Peyer's patch (tissue), 4 donors: ENCODE measurements around the gene TFF2. TPM values are rescaled to one million over a fixed set of nuclear protein-coding genes. Genes with fewer than 3 reads are reported as not detected.

ENCODE experiments used
- DNase-seq, 3 donors: peaks; one replicate each; pipeline ENCODE4 v3.0.0-alpha.2; 2017 to 2019
- H3K27ac ChIP-seq, 4 donors: fragments of 200-600 bp; sonication (generic); one replicate each; pipeline ENCODE4 v1.5.1; 2016 to 2019
- H3K27me3 ChIP-seq, 2 donors: fragments of 200-600 bp; sonication (generic); one replicate each; pipeline ENCODE4 v1.5.1; 2019
- H3K36me3 ChIP-seq, 3 donors: fragments of 200-600 bp; sonication (generic); one replicate each; pipeline ENCODE4 v1.5.1; 2016 to 2019
- H3K4me1 ChIP-seq, 4 donors: fragments of 200-600 bp; sonication (generic); one replicate each; pipeline ENCODE4 v1.5.1; 2016 to 2019
- H3K4me3 ChIP-seq, 4 donors: fragments of 200-600 bp; sonication (generic); 1 replicate in 3 of 4; 2 replicates in 1 of 4; pipeline ENCODE4 v1.5.1; 2016 to 2019; ENCODE audit warnings: mild to moderate bottlenecking in 1 of 4
- H3K9me3 ChIP-seq, 4 donors: fragments of 200-600 bp; sonication (generic); one replicate each; pipeline ENCODE4 v1.5.1; 2016 to 2019; ENCODE audit warnings: mild to moderate bottlenecking in 1 of 4
- CTCF ChIP-seq, 6 experiments: fragments of 450-650 bp in 4 of 6; fragments of 200-600 bp in 2 of 6; sonication (generic) in 1 of 6; IDR thresholded peaks; one replicate each; pipeline ENCODE4 v1.5.1; 2017 to 2019; ENCODE audit warnings: antibody characterized with exemption in 6 of 6, mild to moderate bottlenecking in 3 of 6, moderate library complexity in 1 of 6
- POLR2A ChIP-seq, 2 donors: fragments of 450-650 bp; IDR thresholded peaks; one replicate each; pipeline ENCODE4 v1.5.1; 2017; ENCODE audit warnings: antibody characterized with exemption in 2 of 2, mild to moderate bottlenecking in 2 of 2, moderate library complexity in 2 of 2
- total RNA-seq, 4 donors: library from RNA; depleted of rRNA; stranded (reverse); fragments of >200 nt; gene quantifications; one replicate each; pipeline ENCODE4 v1.1.0, GENCODE V29; 2016

TFF2 gene
- total RNA-seq, 4 donors from 2014 or later = 6.7 TPM; not detected in 3

- H3K4me1 ChIP-seq = peaks cover 0 to 8% (median 4%) of the 10 kb centered on the region in 4 donors
- H3K27ac ChIP-seq = peak overlapping the region in 1 of 4 donors; percentile 52
- H3K4me3 ChIP-seq = no peak overlapping the region
- no peaks in the 10 kb centered on the region for H3K36me3 ChIP-seq
- TF ChIP-seq POLR2A (IDR thresholded peaks at IDR 0.05) (no peak), CTCF (IDR thresholded peaks at IDR 0.05) (no peak)
- H3K27me3 ChIP-seq = no peaks in the 10 kb centered on the region
- peak in 1 of 3 donors; percentile 53 for DNase-seq
- H3K9me3 ChIP-seq = no peaks in the 10 kb centered on the region
These were observed 30.8 kb downstream of the TFF2 start for GRCh38 chr21:42319851-42320572.

GRCh38 chr21:42319376-42319775, 31.4 kb downstream of the TFF2 start:
- no peaks in the 10 kb centered on the region for H3K36me3 ChIP-seq
- peak in 2 of 3 donors; percentile 32 to 69 for DNase-seq
- no peak overlapping the region for H3K4me3 ChIP-seq
- TF ChIP-seq POLR2A (IDR thresholded peaks at IDR 0.05) = no peak
- no peak for TF ChIP-seq CTCF (IDR thresholded peaks at IDR 0.05)
- H3K27ac ChIP-seq = peak overlapping the region in 2 of 4 donors; percentile 8 to 52
- no peaks in the 10 kb centered on the region for H3K9me3 ChIP-seq
- H3K4me1 ChIP-seq = peaks cover 0 to 14% (median 4%) of the 10 kb centered on the region in 4 donors
- no peaks in the 10 kb centered on the region for H3K27me3 ChIP-seq

GRCh38 chr21:42317826-42318746, 32.7 kb downstream of the TFF2 start:
- no peak for TF ChIP-seq POLR2A (IDR thresholded peaks at IDR 0.05)
- no peak for TF ChIP-seq CTCF (IDR thresholded peaks at IDR 0.05)
- Histone ChIP-seq H3K4me3 (peak overlapping the region in 2 of 4 donors; percentile 25 to 28), H3K36me3 (no peaks in the 10 kb centered on the region), H3K4me1 (peaks cover 0 to 26% (median 6%) of the 10 kb centered on the region in 4 donors), H3K27me3 (no peaks in the 10 kb centered on the region), H3K9me3 (no peaks in the 10 kb centered on the region), H3K27ac (peak overlapping the region in 3 of 4 donors; percentile 68 to 91 (median 91))
- DNase-seq = peak in 2 of 3 donors; percentile 41 to 51

GRCh38 chr21:42317341-42317741, 33.5 kb downstream of the TFF2 start:
- Histone ChIP-seq H3K9me3 (no peaks in the 10 kb centered on the region), H3K27me3 (no peaks in the 10 kb centered on the region), H3K27ac (peak overlapping the region in 3 of 4 donors; percentile 68 to 91 (median 91)), H3K4me1 (peaks cover 0 to 26% (median 6%) of the 10 kb centered on the region in 4 donors), H3K36me3 (no peaks in the 10 kb centered on the region), H3K4me3 (peak overlapping the region in 2 of 4 donors; percentile 25 to 28)
- no peak for TF ChIP-seq POLR2A (IDR thresholded peaks at IDR 0.05)
- TF ChIP-seq CTCF (IDR thresholded peaks at IDR 0.05) = no peak
- peak in 2 of 3 donors; percentile 63 to 75 for DNase-seq

- TF ChIP-seq CTCF (IDR thresholded peaks at IDR 0.05) (peak in 3 of 6 experiments; percentile 43 to 57 (median 53)), POLR2A (IDR thresholded peaks at IDR 0.05) (peak; percentile 77 to 88)
- Histone ChIP-seq H3K27ac (peak overlapping the region in 3 of 4 donors; percentile 68 to 91 (median 91)), H3K4me1 (peaks cover 0 to 29% (median 6%) of the 10 kb centered on the region in 4 donors), H3K27me3 (no peaks in the 10 kb centered on the region), H3K9me3 (no peaks in the 10 kb centered on the region), H3K36me3 (no peaks in the 10 kb centered on the region), H3K4me3 (peak overlapping the region in 2 of 4 donors; percentile 25 to 28)
- DNase-seq = peak in 2 of 3 donors; percentile 91 to 92
These were observed 33.9 kb downstream of the TFF2 start for GRCh38 chr21:42316891-42317290.
